ENCODE results near the gene WFS1. TPM values are rescaled to one million over a fixed set of nuclear protein-coding genes. Genes with fewer than 3 reads are reported as not detected.

Gene WFS1
- total RNA-seq, 1 donor from 2014 or later: 5.1 TPM

- DNase-seq: no peak
Observed at GRCh38 chr4:6340446-6341015, 70.9 kb downstream of the WFS1 start.

GRCh38 chr4:6341696-6342095 is 72.0 kb downstream of the WFS1 start:
- DNase-seq: no peak

- DNase-seq: peak; percentile 57
Observed at GRCh38 chr4:6342530-6343293, 73.1 kb downstream of the WFS1 start.

GRCh38 chr4:6343939-6344408 is 74.3 kb downstream of the WFS1 start:
- no peak for DNase-seq

- no peak for DNase-seq
Observed at GRCh38 chr4:6345096-6345830, 75.6 kb downstream of the WFS1 start.

- no peak for DNase-seq
Observed at GRCh38 chr4:6345866-6346265, 76.2 kb downstream of the WFS1 start.

GRCh38 chr4:6346373-6347110 is 76.9 kb downstream of the WFS1 start:
- no peak for DNase-seq

GRCh38 chr4:6347511-6348045 is 77.9 kb downstream of the WFS1 start:
- no peak for DNase-seq

GRCh38 chr4:6348408-6348807 is 78.8 kb downstream of the WFS1 start:
- no peak for DNase-seq

GRCh38 chr4:6349896-6350603 is 80.4 kb downstream of the WFS1 start:
- no peak for DNase-seq

- DNase-seq: no peak
Observed at GRCh38 chr4:6350646-6351045, 81.0 kb downstream of the WFS1 start.

GRCh38 chr4:6351246-6352000 is 81.8 kb downstream of the WFS1 start:
- no peak for DNase-seq

- DNase-seq: no peak
Observed at GRCh38 chr4:6352031-6352692, 82.5 kb downstream of the WFS1 start.

Other genes with a start within 250 kb of the WFS1 start
- 44.5 TPM for gene JAKMIP1, start 69.3 kb upstream of the WFS1 start, total RNA-seq
- 44.1 TPM for gene PPP2R2C, start 202.8 kb downstream of the WFS1 start, total RNA-seq

Data from occipital lobe (tissue), 2 donors.